Measurements from ENCODE around the gene ATG4B.

The ATG4B gene

GRCh38 chr2:241613017-241613780 is 24.3 kb upstream of the ATG4B start:
- DNase-seq (ENCODE audit: low read depth, low spot score) = no peak

- no peak for DNase-seq (ENCODE audit: low read depth, low spot score)
Observed at GRCh38 chr2:241615041-241615440, 22.5 kb upstream of the ATG4B start.

GRCh38 chr2:241615522-241616052 is 21.9 kb upstream of the ATG4B start:
- DNase-seq (ENCODE audit: low read depth, low spot score) = no peak

GRCh38 chr2:241616168-241617125 is 21.0 kb upstream of the ATG4B start:
- no peak for DNase-seq (ENCODE audit: low read depth, low spot score)

GRCh38 chr2:241617431-241618154 is 19.9 kb upstream of the ATG4B start:
- DNase-seq (ENCODE audit: low read depth, low spot score) = no peak

GRCh38 chr2:241618296-241618805 is 19.1 kb upstream of the ATG4B start:
- no peak for DNase-seq (ENCODE audit: low read depth, low spot score)

GRCh38 chr2:241618829-241619228 is 18.7 kb upstream of the ATG4B start:
- DNase-seq (ENCODE audit: low read depth, low spot score) = no peak

GRCh38 chr2:241619597-241620418 is 17.7 kb upstream of the ATG4B start:
- DNase-seq (ENCODE audit: low read depth, low spot score) = no peak

GRCh38 chr2:241620419-241620769 is 17.1 kb upstream of the ATG4B start:
- no peak for DNase-seq (ENCODE audit: low read depth, low spot score)

- DNase-seq (ENCODE audit: low read depth, low spot score) = no peak
Observed at GRCh38 chr2:241627675-241628074, 9.8 kb upstream of the ATG4B start.

- DNase-seq (ENCODE audit: low read depth, low spot score) = no peak
Observed at GRCh38 chr2:241629762-241630435, 7.6 kb upstream of the ATG4B start.

- no peak for DNase-seq (ENCODE audit: low read depth, low spot score)
Observed at GRCh38 chr2:241632478-241633325, 4.8 kb upstream of the ATG4B start.

GRCh38 chr2:241633561-241633960 is 3.9 kb upstream of the ATG4B start:
- no peak for DNase-seq (ENCODE audit: low read depth, low spot score)

- DNase-seq (ENCODE audit: low read depth, low spot score) = no peak
Observed at GRCh38 chr2:241635756-241636155, 1.7 kb upstream of the ATG4B start.

GRCh38 chr2:241636182-241637017 is 1.1 kb upstream of the ATG4B start:
- no peak for DNase-seq (ENCODE audit: low read depth, low spot score)

GRCh38 chr2:241637795-241638660 is 535 bp downstream of the ATG4B start:
- peak; percentile 2 for DNase-seq (ENCODE audit: low read depth, low spot score)

- no peak for DNase-seq (ENCODE audit: low read depth, low spot score)
Observed at GRCh38 chr2:241638940-241639339, 1.4 kb downstream of the ATG4B start.

Data from activated CD4-positive, CD25-positive, alpha-beta regulatory T cell treated with anti-CD3 and anti-CD28 coated beads, Interleukin-2, amount 50 U/mL, for 16 hours (primary cell).